Sciatic nerve (tissue), 2 donors: ENCODE results near the gene INPP5K. TPM values are rescaled to one million over a fixed set of nuclear protein-coding genes. Genes with fewer than 3 reads are reported as not detected.
A peak's percentile ranks its signal among the peaks of the same experiment; 100 is the strongest.
"Not testable (repeated sequence)": the region's sequence is repeated elsewhere in the genome, so short reads cannot be mapped to it uniquely, and the experiment has no call there.

Experiments used
- ATAC-seq: fragments of 200-7000 bp; cut with Tn5 transposase; one replicate; pipeline ENCODE4 v1.9.1; 2020; ENCODE audit warnings: mild to moderate bottlenecking, moderate library complexity
- DNase-seq: peaks from one replicate; pipeline ENCODE4 v3.0.0-alpha.2; 2020; ENCODE audit warnings: low spot score
- intact Hi-C: fragments of 100-400 bp; cut with DNase I; formaldehyde crosslinking; loops from one replicate; pipeline ENCODE4 v1.14.2; 2022
- total RNA-seq: library from RNA; stranded (reverse); fragmentation: NEBNext Ultra II Directional; extraction: Animal tissue kit (Norgen Biotek cat#: 25700); gene quantifications from one replicate; pipeline ENCODE4 v1.2.1, GENCODE V29; 2021
- donor health status: DM: no; HTN: no; CAD: no.
- donor health status: DM: no; HTN: no; CAD: no.

The INPP5K gene
- total RNA-seq = 46.5 TPM

GRCh38 chr17:1516388-1517161 is at the start of gene INPP5K:
Gene INPP5K (minus strand): TSS chr17:1516612. CDS start chr17:1516499, 113 bp downstream.
- DNase-seq (peak; percentile 99), ATAC-seq (peak; percentile 98)
- intact Hi-C loops = loop anchor here (10.0 kb wide), 1 partner anchor 242 kb away; the partner anchor contains the start of genes BHLHA9 and TRARG1

GRCh38 chr17:1565877-1566276 is 49.5 kb upstream of the INPP5K start:
- intact Hi-C loops = no loop called here
- ATAC-seq (no peak), DNase-seq (no peak)

GRCh38 chr17:1563786-1564613 is 47.6 kb upstream of the INPP5K start:
- ATAC-seq (no peak), DNase-seq (no peak)
- intact Hi-C loops = no loop called here

GRCh38 chr17:1563471-1563785 is 47.0 kb upstream of the INPP5K start:
- intact Hi-C loops, DNase-seq, ATAC-seq: not testable (repeated sequence)

GRCh38 chr17:1562176-1562643 is 45.8 kb upstream of the INPP5K start:
- intact Hi-C loops = no loop called here
- DNase-seq = no peak
- no peak for ATAC-seq

- ATAC-seq = no peak
- DNase-seq = no peak
- intact Hi-C loops = no loop called here
Measured at GRCh38 chr17:1561420-1562175, 45.2 kb upstream of the INPP5K start.

GRCh38 chr17:1560858-1561355 is 44.5 kb upstream of the INPP5K start:
- DNase-seq (no peak), ATAC-seq (no peak)
- intact Hi-C loops = no loop called here

- ATAC-seq = peak; percentile 1
- no peak for DNase-seq
- intact Hi-C loops = no loop called here
Measured at GRCh38 chr17:1560101-1560857, 43.9 kb upstream of the INPP5K start.

- no peak for ATAC-seq
- DNase-seq = no peak
- intact Hi-C loops = no loop called here
Measured at GRCh38 chr17:1559047-1560043, 42.9 kb upstream of the INPP5K start.

- intact Hi-C loops = no loop called here
- DNase-seq (no peak), ATAC-seq (no peak)
Measured at GRCh38 chr17:1558401-1558800, 42.0 kb upstream of the INPP5K start.

GRCh38 chr17:1557355-1558095 is 41.1 kb upstream of the INPP5K start:
- intact Hi-C loops = no loop called here
- DNase-seq (no peak), ATAC-seq (peak; percentile 2)

- ATAC-seq = peak; percentile 46
- DNase-seq = no peak
- intact Hi-C loops = no loop called here
Measured at GRCh38 chr17:1555651-1556471, 39.4 kb upstream of the INPP5K start.

- DNase-seq (no peak), ATAC-seq (no peak)
- intact Hi-C loops = no loop called here
Measured at GRCh38 chr17:1554751-1555540, 38.5 kb upstream of the INPP5K start.

GRCh38 chr17:1553354-1554266 is 37.2 kb upstream of the INPP5K start:
- no peak for ATAC-seq
- DNase-seq = no peak
- intact Hi-C loops = no loop called here
